CD14-positive monocyte (primary cell): ENCODE results near the gene RUSC2. TPM values are rescaled to one million over a fixed set of nuclear protein-coding genes. Genes with fewer than 3 reads are reported as not detected.

Experiments used
- DNase-seq, 3 donors: peaks; one replicate each; pipeline ENCODE4 v3.0.0-alpha.2; 2011 to 2022
- H2AFZ ChIP-seq: 2 replicates; pipeline ENCODE4 v1.6.0; 2012; ENCODE audit warnings: mild to moderate bottlenecking, low read depth, low read length, inconsistent platforms; ENCODE audit not compliant: insufficient read depth, poor library complexity, severe bottlenecking
- H3K27ac ChIP-seq, 2 donors: 1 replicate in 1 of 2; 2 replicates in 1 of 2; pipeline ENCODE4 v1.5.1; 2012 to 2013; ENCODE audit warnings: low read length in 2 of 2, control low read depth in 1 of 2, inconsistent platforms in 1 of 2, low read depth in 1 of 2, mild to moderate bottlenecking in 1 of 2
- H3K27me3 ChIP-seq, 2 donors: one replicate each; pipeline versions ENCODE4 v1.6.0 to v1.6.1; 2011 to 2013; ENCODE audit warnings: low read length in 2 of 2; ENCODE audit not compliant: control insufficient read depth in 2 of 2, insufficient read depth in 2 of 2
- H3K36me3 ChIP-seq, 2 donors: replicated peaks in 1 of 2; 1 replicate in 1 of 2; 2 replicates in 1 of 2; pipeline versions ENCODE4 v1.5.1 to v1.6.1; 2012 to 2013; ENCODE audit warnings: low read length in 2 of 2, control low read depth in 1 of 2, inconsistent platforms in 1 of 2, mild to moderate bottlenecking in 1 of 2; ENCODE audit not compliant: insufficient read depth in 2 of 2, control insufficient read depth in 1 of 2
- H3K4me1 ChIP-seq, 2 donors: 1 replicate in 1 of 2; 2 replicates in 1 of 2; pipeline versions ENCODE4 v1.5.1 to v1.6.1; 2012 to 2013; ENCODE audit warnings: low read length in 2 of 2, control low read depth in 1 of 2, inconsistent platforms in 1 of 2, mild to moderate bottlenecking in 1 of 2, moderate library complexity in 1 of 2; ENCODE audit not compliant: insufficient read depth in 2 of 2, control insufficient read depth in 1 of 2
- H3K4me2 ChIP-seq: replicated peaks from 2 replicates; pipeline ENCODE3; 2012; ENCODE audit warnings: low read length, moderate library complexity, mild to moderate bottlenecking; ENCODE audit not compliant: poor library complexity, severe bottlenecking; ENCODE audit errors: extremely low read depth
- H3K4me3 ChIP-seq, 3 experiments: fragments of 200-600 bp in 1 of 3; sonication (generic) in 1 of 3; replicated peaks in 1 of 3; 1 replicate in 2 of 3; 2 replicates in 1 of 3; pipeline ENCODE4 v1.5.1; 2011 to 2013; ENCODE audit warnings: low read length in 3 of 3, mild to moderate bottlenecking in 3 of 3, control low read depth in 2 of 3, low read depth in 2 of 3, inconsistent platforms in 1 of 3, moderate library complexity in 1 of 3
- H3K79me2 ChIP-seq: 2 replicates; pipeline ENCODE4 v1.6.0; 2012; ENCODE audit warnings: mild to moderate bottlenecking, control low read depth, inconsistent platforms, low read length, moderate library complexity; ENCODE audit not compliant: insufficient read depth
- H3K9ac ChIP-seq: 2 replicates; pipeline ENCODE4 v1.6.0; 2017; ENCODE audit warnings: low read length, mild to moderate bottlenecking; ENCODE audit not compliant: insufficient read depth, poor library complexity, severe bottlenecking
- H3K9me3 ChIP-seq, 2 donors: replicated peaks in 1 of 2; 1 replicate in 1 of 2; 2 replicates in 1 of 2; pipeline versions ENCODE4 v1.5.1 to v1.6.1; 2012 to 2013; ENCODE audit warnings: low read length in 2 of 2, control low read depth in 1 of 2; ENCODE audit not compliant: control insufficient read depth in 1 of 2, insufficient read depth in 1 of 2
- H4K20me1 ChIP-seq: 2 replicates; pipeline ENCODE4 v1.6.0; 2012; ENCODE audit warnings: mild to moderate bottlenecking, low read length, control low read depth, moderate library complexity; ENCODE audit not compliant: insufficient read depth
- H3K27ac Mint-ChIP-seq, 7 donors: one replicate each; pipeline ENCODE4 v1.8.0; 2020; ENCODE audit warnings: mild to moderate bottlenecking in 7 of 7, mixed read lengths in 7 of 7, moderate library complexity in 6 of 7, inconsistent platforms in 2 of 7
- H3K27me3 Mint-ChIP-seq, 3 donors: one replicate each; pipeline ENCODE4 v1.8.0; 2021 to 2022; ENCODE audit warnings: low read depth in 3 of 3, mild to moderate bottlenecking in 3 of 3, mixed read lengths in 3 of 3, moderate library complexity in 3 of 3, inconsistent platforms in 1 of 3
- H3K36me3 Mint-ChIP-seq, 2 donors: one replicate each; pipeline ENCODE4 v1.8.0; 2020; ENCODE audit warnings: mixed read lengths in 2 of 2, inconsistent platforms in 1 of 2, mild to moderate bottlenecking in 1 of 2
- H3K4me1 Mint-ChIP-seq: one replicate; pipeline ENCODE4 v1.8.0; 2020; ENCODE audit warnings: mild to moderate bottlenecking, mixed read lengths
- H3K4me3 Mint-ChIP-seq, 2 donors: one replicate each; pipeline ENCODE4 v1.8.0; 2020; ENCODE audit warnings: mild to moderate bottlenecking in 2 of 2, mixed read lengths in 2 of 2, moderate library complexity in 1 of 2
- H3K9me3 Mint-ChIP-seq, 7 donors: one replicate each; pipeline ENCODE4 v1.8.0; 2020 to 2022; ENCODE audit warnings: mixed read lengths in 7 of 7, mild to moderate bottlenecking in 6 of 7, moderate library complexity in 6 of 7, inconsistent platforms in 2 of 7
- CTCF ChIP-seq: fragments of 200-600 bp; IDR thresholded peaks from one replicate; pipeline ENCODE4 v1.8.0; 2022; ENCODE audit warnings: antibody characterized with exemption, mild to moderate bottlenecking
- WGBS: methylation state at CpG from one replicate; pipeline ENCODE4 v1.1.5; 2013; ENCODE audit warnings: missing lambda C conversion rate; ENCODE audit not compliant: insufficient coverage; 5-methylcytosine and 5-hydroxymethylcytosine counted together
- intact Hi-C, 2 donors: fragments of 100-400 bp; cut with micrococcal nuclease; formaldehyde crosslinking; loops; one replicate each; pipeline versions ENCODE4 v1.15.0 to v1.15.1; 2023
- polyA plus RNA-seq, 3 donors: library from polyadenylated mRNA; depleted of rRNA in 1 of 3; unstranded in 2 of 3; stranded (reverse) in 1 of 3; fragments of 300-500 nt in 2 of 3; fragments of >200 nt in 1 of 3; fragmentation: Illumina TruSeq in 2 of 3; gene quantifications; 1 replicate in 2 of 3; 2 replicates in 1 of 3; pipeline ENCODE4 v1.2.3, GENCODE V29; 2012 to 2021

Gene RUSC2
- polyA plus RNA-seq, 3 donors: 2.2 to 18.8 (median 3.7) TPM

- no peak overlapping the region for H3K27ac ChIP-seq
- no peaks in the 10 kb centered on the region for H3K9me3 ChIP-seq
- no peaks in the 10 kb centered on the region for H3K36me3 ChIP-seq
- H3K4me1 Mint-ChIP-seq: peaks cover 40% of the 10 kb centered on the region
- H3K4me2 ChIP-seq: no peak overlapping the region
- H3K27me3 ChIP-seq: no peaks in the 10 kb centered on the region
- DNase-seq: no peak
- TF ChIP-seq CTCF: no peak
- H3K4me3 ChIP-seq: no peak overlapping the region
- no peak overlapping the region for H3K27ac Mint-ChIP-seq
- H3K36me3 Mint-ChIP-seq: peaks cover 0 to 14% of the 10 kb centered on the region in 2 donors
- H3K9me3 Mint-ChIP-seq: peaks cover 0 to 14% (median 2%) of the 10 kb centered on the region in 7 donors
- H3K4me1 ChIP-seq: peaks cover 18 to 22% of the 10 kb centered on the region in 2 donors
- H3K27me3 Mint-ChIP-seq: no peaks in the 10 kb centered on the region
- H3K4me3 Mint-ChIP-seq: no peak overlapping the region
- intact Hi-C loops: no loop called here
- H4K20me1 ChIP-seq: peaks cover 12% of the 10 kb centered on the region
- no CpG with 5 or more reads among the region's 2 CpGs for whole genome bisulfite sequencing
- peaks cover 85% of the 10 kb centered on the region for H3K79me2 ChIP-seq
- no peak overlapping the region for H3K9ac ChIP-seq
- no peak overlapping the region for H2AFZ ChIP-seq
These were observed 16.4 kb downstream of the RUSC2 start for GRCh38 chr9:35506359-35506758.

GRCh38 chr9:35508069-35508468, 18.2 kb downstream of the RUSC2 start:
- peaks cover 85% of the 10 kb centered on the region for H3K79me2 ChIP-seq
- no peak for TF ChIP-seq CTCF
- H3K4me3 ChIP-seq: no peak overlapping the region
- H3K4me3 Mint-ChIP-seq: no peak overlapping the region
- no CpG with 5 or more reads among the region's 3 CpGs for WGBS
- H3K27ac Mint-ChIP-seq: peak overlapping the region in 4 of 7 donors; percentile 19 to 62 (median 48)
- no peaks in the 10 kb centered on the region for H3K27me3 Mint-ChIP-seq
- intact Hi-C loops: no loop called here
- peaks cover 1 to 16% of the 10 kb centered on the region in 2 donors for H3K36me3 Mint-ChIP-seq
- H2AFZ ChIP-seq: no peak overlapping the region
- peak overlapping the region in 1 of 2 donors; percentile 5 for H3K27ac ChIP-seq
- peak in 2 of 3 donors; percentile 33 for DNase-seq
- H3K27me3 ChIP-seq: no peaks in the 10 kb centered on the region
- H4K20me1 ChIP-seq: peaks cover 11% of the 10 kb centered on the region
- peaks cover 46% of the 10 kb centered on the region for H3K4me1 Mint-ChIP-seq
- H3K9me3 Mint-ChIP-seq: peaks cover 0 to 7% (median 2%) of the 10 kb centered on the region in 7 donors
- H3K4me2 ChIP-seq: no peak overlapping the region
- no peaks in the 10 kb centered on the region for H3K9me3 ChIP-seq
- H3K36me3 ChIP-seq: no peaks in the 10 kb centered on the region
- H3K9ac ChIP-seq: no peak overlapping the region
- H3K4me1 ChIP-seq: peaks cover 18 to 22% of the 10 kb centered on the region in 2 donors
